ENCODE data around the gene VGF. TPM values are rescaled to one million over a fixed set of nuclear protein-coding genes. Genes with fewer than 3 reads are reported as not detected.

VGF gene
- polyA plus RNA-seq, 1 donor (not counting 4 experiments of a cell fraction or from before 2014, with no cell fraction given), result 0.04 TPM

DNA sequence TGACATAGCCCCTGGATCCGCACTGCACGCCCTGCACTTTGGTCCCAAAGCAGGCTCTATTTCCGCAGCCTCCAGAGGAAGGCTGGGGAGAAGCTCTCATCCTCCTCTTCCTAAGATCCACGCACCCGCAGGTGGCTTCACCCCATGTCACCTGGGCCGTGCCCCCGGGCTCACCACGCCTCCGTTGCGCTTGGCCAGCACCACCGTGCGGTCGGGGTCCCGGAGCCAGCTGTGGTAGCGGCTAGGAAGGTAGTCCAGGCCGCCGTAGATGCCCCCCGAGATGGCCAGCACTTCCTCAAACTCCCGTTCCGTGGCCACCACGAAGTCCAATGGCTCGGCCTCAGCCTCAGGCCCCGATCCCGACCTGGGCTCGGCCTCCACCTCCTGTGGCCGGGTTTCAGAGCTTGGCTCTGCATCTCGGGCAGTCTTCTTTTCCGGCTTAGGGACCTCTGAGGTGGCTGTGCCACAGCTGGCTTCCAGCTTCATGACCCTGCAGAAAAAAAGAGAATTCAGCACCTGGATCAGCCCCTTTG lies 9.0 kb upstream of the VGF start:
- DNase-seq (ENCODE audit: low read depth, low spot score), result no peak
- H3K27me3 ChIP-seq (ENCODE audit: control insufficient read depth, extremely low read depth, insufficient read depth, low read length), result peaks cover 88% of the 10 kb centered on the region
- H3K4me2 ChIP-seq (ENCODE audit: control insufficient read depth, extremely low read depth, insufficient read depth, low read depth, low read length), result peak overlapping the region; percentile 58
- H3K9me1 ChIP-seq (ENCODE audit: control insufficient read depth, extremely low read depth, insufficient read depth, low read length), result no peaks in the 10 kb centered on the region
- no peak for FAIRE-seq
- peak overlapping the region in 1 of 3 experiments; percentile 7 for H3K4me3 ChIP-seq (ENCODE audit: control insufficient read depth in 2 of 3, extremely low read depth in 1 of 3, insufficient read depth in 2 of 3, low read depth in 1 of 3, low read length in 3 of 3)
- no peak overlapping the region for H3K9ac ChIP-seq (ENCODE audit: control insufficient read depth, extremely low read depth, insufficient read depth, low read length)
- H3K9me3 ChIP-seq (ENCODE audit: control insufficient read depth, low read depth, low read length), result no peaks in the 10 kb centered on the region
- H3K36me3 ChIP-seq (ENCODE audit: control insufficient read depth in 2 of 2, extremely low read depth in 1 of 2, insufficient read depth in 2 of 2, low read length in 2 of 2), result no peaks in the 10 kb centered on the region
- H4K20me1 ChIP-seq (ENCODE audit: control insufficient read depth, extremely low read depth, insufficient read depth, low read length), result no peaks in the 10 kb centered on the region
- no peak overlapping the region for H3K27ac ChIP-seq (ENCODE audit: control insufficient read depth, insufficient read depth, low read length)
- TF ChIP-seq EZH2 (IDR thresholded peaks at IDR 0.05; ENCODE audit: low read length), result peak; percentile 58
- TF ChIP-seq, protein P1, sequence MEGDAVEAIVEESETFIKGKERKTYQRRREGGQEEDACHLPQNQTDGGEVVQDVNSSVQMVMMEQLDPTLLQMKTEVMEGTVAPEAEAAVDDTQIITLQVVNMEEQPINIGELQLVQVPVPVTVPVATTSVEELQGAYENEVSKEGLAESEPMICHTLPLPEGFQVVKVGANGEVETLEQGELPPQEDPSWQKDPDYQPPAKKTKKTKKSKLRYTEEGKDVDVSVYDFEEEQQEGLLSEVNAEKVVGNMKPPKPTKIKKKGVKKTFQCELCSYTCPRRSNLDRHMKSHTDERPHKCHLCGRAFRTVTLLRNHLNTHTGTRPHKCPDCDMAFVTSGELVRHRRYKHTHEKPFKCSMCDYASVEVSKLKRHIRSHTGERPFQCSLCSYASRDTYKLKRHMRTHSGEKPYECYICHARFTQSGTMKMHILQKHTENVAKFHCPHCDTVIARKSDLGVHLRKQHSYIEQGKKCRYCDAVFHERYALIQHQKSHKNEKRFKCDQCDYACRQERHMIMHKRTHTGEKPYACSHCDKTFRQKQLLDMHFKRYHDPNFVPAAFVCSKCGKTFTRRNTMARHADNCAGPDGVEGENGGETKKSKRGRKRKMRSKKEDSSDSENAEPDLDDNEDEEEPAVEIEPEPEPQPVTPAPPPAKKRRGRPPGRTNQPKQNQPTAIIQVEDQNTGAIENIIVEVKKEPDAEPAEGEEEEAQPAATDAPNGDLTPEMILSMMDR (optimal IDR thresholded peaks at IDR 0.05 in 1 of 3, IDR thresholded peaks at IDR 0.05 in 1 of 3, conservative IDR thresholded peaks at IDR 0.05 in 1 of 3; ENCODE audit: extremely low read depth in 1 of 3, insufficient read depth in 2 of 3, low read length in 3 of 3), result no peak
- H2AFZ ChIP-seq (ENCODE audit: control insufficient read depth, low read length), result no peak overlapping the region
- no peaks in the 10 kb centered on the region for H3K79me2 ChIP-seq (ENCODE audit: control insufficient read depth, insufficient read depth, low read length)
- dilution Hi-C loops (cut with MboI; ENCODE audit: extremely low pct_ligation_motif_present, low sequenced_read_pairs), result no loop called here
- peaks cover 13% of the 10 kb centered on the region for H3K4me1 ChIP-seq (ENCODE audit: control insufficient read depth, extremely low read depth, insufficient read depth, low read length)

DNA sequence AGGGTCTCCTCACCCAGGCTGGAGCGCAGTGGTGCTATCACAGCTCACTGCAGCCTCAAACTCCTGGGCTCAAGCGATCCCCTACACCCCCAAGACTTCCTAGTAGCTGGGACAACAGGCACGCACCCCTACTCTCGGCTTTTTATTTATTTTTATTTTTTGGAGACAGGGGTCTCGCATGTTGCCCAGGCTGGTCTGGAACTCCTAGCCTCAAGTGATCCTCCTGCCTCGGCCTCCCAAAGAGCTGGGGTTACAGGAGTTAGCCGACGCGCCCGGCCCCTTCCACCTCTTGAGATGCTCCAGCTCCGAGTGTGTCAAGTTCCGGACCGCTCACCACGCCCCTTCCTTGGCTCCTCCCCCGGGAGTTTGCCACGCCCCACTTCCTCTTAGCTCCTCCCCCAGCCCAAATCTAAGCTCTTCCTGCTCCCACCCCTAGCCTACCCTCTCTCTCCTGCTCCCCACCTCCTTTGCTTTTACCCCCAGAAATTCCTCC lies 8.4 kb upstream of the VGF start:
- Histone ChIP-seq H3K4me2 (ENCODE audit: control insufficient read depth, extremely low read depth, insufficient read depth, low read depth, low read length) (peak overlapping the region; percentile 58), H3K27me3 (ENCODE audit: control insufficient read depth, extremely low read depth, insufficient read depth, low read length) (peaks cover 89% of the 10 kb centered on the region), H2AFZ (ENCODE audit: control insufficient read depth, low read length) (no peak overlapping the region), H4K20me1 (ENCODE audit: control insufficient read depth, extremely low read depth, insufficient read depth, low read length) (no peaks in the 10 kb centered on the region), H3K36me3 (ENCODE audit: control insufficient read depth in 2 of 2, extremely low read depth in 1 of 2, insufficient read depth in 2 of 2, low read length in 2 of 2) (no peaks in the 10 kb centered on the region), H3K79me2 (ENCODE audit: control insufficient read depth, insufficient read depth, low read length) (no peaks in the 10 kb centered on the region), H3K27ac (ENCODE audit: control insufficient read depth, insufficient read depth, low read length) (no peak overlapping the region), H3K9me1 (ENCODE audit: control insufficient read depth, extremely low read depth, insufficient read depth, low read length) (no peaks in the 10 kb centered on the region), H3K9me3 (ENCODE audit: control insufficient read depth, low read depth, low read length) (no peaks in the 10 kb centered on the region), H3K9ac (ENCODE audit: control insufficient read depth, extremely low read depth, insufficient read depth, low read length) (no peak overlapping the region), H3K4me3 (ENCODE audit: control insufficient read depth in 2 of 3, extremely low read depth in 1 of 3, insufficient read depth in 2 of 3, low read depth in 1 of 3, low read length in 3 of 3) (peak overlapping the region in 1 of 3 experiments; percentile 7), H3K4me1 (ENCODE audit: control insufficient read depth, extremely low read depth, insufficient read depth, low read length) (peaks cover 19% of the 10 kb centered on the region)
- no peak for TF ChIP-seq EZH2 (IDR thresholded peaks at IDR 0.05; ENCODE audit: low read length)
- TF ChIP-seq, protein P1 (optimal IDR thresholded peaks at IDR 0.05 in 1 of 3, IDR thresholded peaks at IDR 0.05 in 1 of 3, conservative IDR thresholded peaks at IDR 0.05 in 1 of 3; ENCODE audit: extremely low read depth in 1 of 3, insufficient read depth in 2 of 3, low read length in 3 of 3), result no peak
- DNase-seq (ENCODE audit: low read depth, low spot score), result no peak
- dilution Hi-C loops (cut with MboI; ENCODE audit: extremely low pct_ligation_motif_present, low sequenced_read_pairs), result no loop called here
- no peak for FAIRE-seq
